DND-41 (cell line): ENCODE measurements around the gene SPATA12.

Experiments used
- ATAC-seq: fragments of 200-7000 bp; cut with Tn5 transposase; 3 replicates; pipeline ENCODE4 v1.9.1; 2021; ENCODE audit warnings: low read depth; ENCODE audit not compliant: insufficient read depth
- DNase-seq: peaks from one replicate; pipeline ENCODE4 v3.0.0-alpha.2; 2020
- H2AFZ ChIP-seq: 2 replicates; pipeline ENCODE4 v1.6.0; 2012; ENCODE audit warnings: low read depth, low read length
- H3K27ac ChIP-seq: 2 replicates; pipeline ENCODE4 v1.5.1; 2012; ENCODE audit warnings: low read length, inconsistent platforms
- H3K27me3 ChIP-seq: fragments of 200-600 bp; sonication (generic); 2 replicates; pipeline ENCODE4 v1.6.0; 2012; ENCODE audit warnings: low read length, mild to moderate bottlenecking, inconsistent platforms; ENCODE audit not compliant: insufficient read depth, poor library complexity
- H3K36me3 ChIP-seq: 2 replicates; pipeline ENCODE4 v1.5.1; 2012; ENCODE audit warnings: low read length, inconsistent platforms; ENCODE audit not compliant: insufficient read depth
- H3K4me1 ChIP-seq: 2 replicates; pipeline ENCODE4 v1.5.1; 2012; ENCODE audit warnings: mild to moderate bottlenecking, low read length; ENCODE audit not compliant: insufficient read depth
- H3K4me2 ChIP-seq: 2 replicates; pipeline ENCODE4 v1.6.0; 2012; ENCODE audit warnings: mild to moderate bottlenecking, moderate library complexity, low read length, inconsistent platforms; ENCODE audit not compliant: insufficient read depth
- H3K4me3 ChIP-seq, 2 experiments: fragments of 200-600 bp in 1 of 2; shearing (Covaris generic) in 1 of 2; 2 replicates each; pipeline ENCODE4 v1.5.1; 2012 to 2016; ENCODE audit warnings: inconsistent platforms in 2 of 2, low read length in 2 of 2, mild to moderate bottlenecking in 2 of 2, low read depth in 1 of 2, moderate library complexity in 1 of 2
- H3K79me2 ChIP-seq: 2 replicates; pipeline ENCODE4 v1.6.0; 2012; ENCODE audit warnings: low read length, inconsistent platforms; ENCODE audit not compliant: insufficient read depth
- H3K9ac ChIP-seq: 2 replicates; pipeline ENCODE4 v1.6.0; 2012; ENCODE audit warnings: low read depth, mild to moderate bottlenecking, inconsistent platforms, low read length, moderate library complexity
- H3K9me3 ChIP-seq: 2 replicates; pipeline ENCODE4 v1.5.1; 2012; ENCODE audit warnings: low read length, moderate library complexity, mild to moderate bottlenecking, inconsistent platforms; ENCODE audit not compliant: insufficient read depth, severe bottlenecking
- H4K20me1 ChIP-seq: 2 replicates; pipeline ENCODE4 v1.6.0; 2012; ENCODE audit warnings: low read length; ENCODE audit not compliant: insufficient read depth
- EZH2 ChIP-seq: IDR thresholded peaks from 3 replicates; pipeline ENCODE4 v1.6.1; 2012; ENCODE audit warnings: borderline replicate concordance, low read depth, mild to moderate bottlenecking, moderate library complexity, low read length, inconsistent platforms; ENCODE audit not compliant: severe bottlenecking
- TF ChIP-seq, protein P1 (sequence below): IDR thresholded peaks from 2 replicates; pipeline ENCODE4 v1.5.1; 2012; ENCODE audit warnings: borderline replicate concordance, low read length, moderate library complexity, mild to moderate bottlenecking; ENCODE audit not compliant: poor library complexity, severe bottlenecking; ENCODE audit errors: extremely low read depth

Gene SPATA12

GRCh38 chr3:57038466-57039164 is 21.8 kb upstream of the SPATA12 start:
- H2AFZ ChIP-seq = no peak overlapping the region
- DNase-seq = no peak
- no peaks in the 10 kb centered on the region for H3K4me1 ChIP-seq
- ATAC-seq = no peak
- H3K27ac ChIP-seq = no peak overlapping the region
- H3K27me3 ChIP-seq = peaks cover 3% of the 10 kb centered on the region
- no peak overlapping the region for H3K9ac ChIP-seq
- no peaks in the 10 kb centered on the region for H4K20me1 ChIP-seq
- TF ChIP-seq, protein P1, sequence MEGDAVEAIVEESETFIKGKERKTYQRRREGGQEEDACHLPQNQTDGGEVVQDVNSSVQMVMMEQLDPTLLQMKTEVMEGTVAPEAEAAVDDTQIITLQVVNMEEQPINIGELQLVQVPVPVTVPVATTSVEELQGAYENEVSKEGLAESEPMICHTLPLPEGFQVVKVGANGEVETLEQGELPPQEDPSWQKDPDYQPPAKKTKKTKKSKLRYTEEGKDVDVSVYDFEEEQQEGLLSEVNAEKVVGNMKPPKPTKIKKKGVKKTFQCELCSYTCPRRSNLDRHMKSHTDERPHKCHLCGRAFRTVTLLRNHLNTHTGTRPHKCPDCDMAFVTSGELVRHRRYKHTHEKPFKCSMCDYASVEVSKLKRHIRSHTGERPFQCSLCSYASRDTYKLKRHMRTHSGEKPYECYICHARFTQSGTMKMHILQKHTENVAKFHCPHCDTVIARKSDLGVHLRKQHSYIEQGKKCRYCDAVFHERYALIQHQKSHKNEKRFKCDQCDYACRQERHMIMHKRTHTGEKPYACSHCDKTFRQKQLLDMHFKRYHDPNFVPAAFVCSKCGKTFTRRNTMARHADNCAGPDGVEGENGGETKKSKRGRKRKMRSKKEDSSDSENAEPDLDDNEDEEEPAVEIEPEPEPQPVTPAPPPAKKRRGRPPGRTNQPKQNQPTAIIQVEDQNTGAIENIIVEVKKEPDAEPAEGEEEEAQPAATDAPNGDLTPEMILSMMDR = no peak
- no peak for TF ChIP-seq EZH2
- H3K4me3 ChIP-seq = no peak overlapping the region
- no peaks in the 10 kb centered on the region for H3K79me2 ChIP-seq
- no peak overlapping the region for H3K4me2 ChIP-seq
- H3K9me3 ChIP-seq = no peaks in the 10 kb centered on the region
- H3K36me3 ChIP-seq = no peaks in the 10 kb centered on the region

DNA sequence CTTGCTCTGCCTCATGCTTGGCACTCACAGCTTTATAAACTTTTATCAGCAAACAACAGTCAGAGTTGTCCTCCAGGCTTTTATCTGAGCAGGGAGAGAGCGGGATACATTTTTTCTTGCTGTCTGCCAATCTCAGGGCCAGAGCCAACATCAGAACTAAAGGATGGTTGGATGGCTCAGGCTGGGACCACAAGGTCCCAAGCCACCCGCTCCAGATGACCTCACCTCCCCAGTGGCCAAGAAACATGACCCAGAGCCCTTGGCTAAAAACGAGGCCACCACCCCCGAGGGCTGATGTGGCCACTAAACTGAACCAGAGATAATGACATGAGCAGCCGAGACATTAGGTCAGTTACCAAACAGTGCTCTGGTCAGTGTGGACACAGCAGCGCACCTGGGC is 18.8 kb upstream of the SPATA12 start:
- Histone ChIP-seq H3K36me3 (no peaks in the 10 kb centered on the region), H3K9me3 (no peaks in the 10 kb centered on the region), H3K27me3 (peaks cover 3% of the 10 kb centered on the region), H3K27ac (no peak overlapping the region), H3K4me3 (no peak overlapping the region), H3K4me1 (no peaks in the 10 kb centered on the region), H3K9ac (no peak overlapping the region), H3K79me2 (no peaks in the 10 kb centered on the region), H3K4me2 (no peak overlapping the region), H2AFZ (no peak overlapping the region), H4K20me1 (no peaks in the 10 kb centered on the region)
- TF ChIP-seq, protein P1 = no peak
- TF ChIP-seq EZH2 = no peak
- ATAC-seq (no peak), DNase-seq (no peak)

- no peak overlapping the region for H3K27ac ChIP-seq
- ATAC-seq (no peak), DNase-seq (no peak)
- no peak overlapping the region for H3K9ac ChIP-seq
- peaks cover 9% of the 10 kb centered on the region for H3K27me3 ChIP-seq
- H3K36me3 ChIP-seq = no peaks in the 10 kb centered on the region
- no peak overlapping the region for H2AFZ ChIP-seq
- no peak overlapping the region for H3K4me3 ChIP-seq
- H3K4me1 ChIP-seq = no peaks in the 10 kb centered on the region
- no peaks in the 10 kb centered on the region for H3K79me2 ChIP-seq
- H3K4me2 ChIP-seq = no peak overlapping the region
- no peaks in the 10 kb centered on the region for H3K9me3 ChIP-seq
- H4K20me1 ChIP-seq = no peaks in the 10 kb centered on the region
- TF ChIP-seq EZH2 = no peak
- TF ChIP-seq, protein P1 = no peak
Measured at GRCh38 chr3:57043518-57043917, 16.9 kb upstream of the SPATA12 start.
